T-helper 17 cell (primary cell): ENCODE results near the gene APOBEC3H. TPM values are rescaled to one million over a fixed set of nuclear protein-coding genes. Genes with fewer than 3 reads are reported as not detected.

Experiments
- ATAC-seq: fragments of 150-1000 bp; cut with Tn5 transposase; 2 replicates; pipeline ENCODE4 v1.10.0; 2021; ENCODE audit warnings: mild to moderate bottlenecking, moderate library complexity
- DNase-seq, 3 donors: peaks; one replicate each; pipeline versions ENCODE4 v3.0.0 to v3.0.0-alpha.2; 2020 to 2021
- H3K9me3 ChIP-seq: one replicate; pipeline ENCODE4 v1.7.0; 2013; ENCODE audit warnings: low read length, mild to moderate bottlenecking; ENCODE audit not compliant: control insufficient read depth, poor library complexity, severe bottlenecking
- H3K27ac Mint-ChIP-seq: one replicate; pipeline ENCODE4 v1.8.0; 2022; ENCODE audit warnings: mild to moderate bottlenecking, moderate library complexity, mixed read lengths
- H3K27me3 Mint-ChIP-seq: one replicate; pipeline ENCODE4 v1.8.0; 2022; ENCODE audit warnings: mixed read lengths
- H3K36me3 Mint-ChIP-seq: one replicate; pipeline ENCODE4 v1.8.0; 2022; ENCODE audit warnings: low read depth, mixed read lengths
- H3K4me1 Mint-ChIP-seq: one replicate; pipeline ENCODE4 v1.8.0; 2022; ENCODE audit warnings: mild to moderate bottlenecking, mixed read lengths
- H3K4me3 Mint-ChIP-seq: one replicate; pipeline ENCODE4 v1.8.0; 2022; ENCODE audit warnings: mild to moderate bottlenecking, moderate library complexity, mixed read lengths
- total RNA-seq, 4 donors: library from RNA in 2 of 4; stranded (reverse) in 2 of 4; gene quantifications; one replicate each; pipeline ENCODE4 v1.2.3 and lab custom pipeline; 2022 to 2026

Gene APOBEC3H
- total RNA-seq, 2 donors from 2014 or later, result 1.4 to 4.4 TPM

DNA sequence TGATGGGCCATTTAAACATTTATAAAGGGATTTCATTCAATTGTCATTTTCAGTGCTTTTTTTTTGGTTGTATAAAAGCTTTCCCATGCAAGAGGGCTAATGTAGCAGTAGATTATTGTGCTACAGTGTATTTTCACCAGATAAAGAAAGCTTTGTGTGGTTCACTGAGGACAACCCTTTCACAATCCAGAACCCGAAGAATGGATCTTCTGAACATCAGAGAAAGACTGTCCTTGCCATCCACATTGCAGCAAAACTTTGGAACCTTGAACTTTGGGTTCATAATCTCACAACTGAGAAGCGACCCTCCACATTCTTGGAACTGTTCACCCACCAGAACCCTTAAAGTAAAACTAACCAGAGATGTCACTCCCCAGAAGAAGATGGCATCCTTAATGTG lies 9.3 kb downstream of the APOBEC3H start:
- no peak for DNase-seq
- ATAC-seq, result no peak
- H3K9me3 ChIP-seq, result no peaks in the 10 kb centered on the region
- Mint-ChIP-seq H3K27me3 (no peaks in the 10 kb centered on the region), H3K4me1 (peaks cover 4% of the 10 kb centered on the region), H3K36me3 (no peaks in the 10 kb centered on the region), H3K4me3 (no peak overlapping the region), H3K27ac (no peak overlapping the region)

DNA sequence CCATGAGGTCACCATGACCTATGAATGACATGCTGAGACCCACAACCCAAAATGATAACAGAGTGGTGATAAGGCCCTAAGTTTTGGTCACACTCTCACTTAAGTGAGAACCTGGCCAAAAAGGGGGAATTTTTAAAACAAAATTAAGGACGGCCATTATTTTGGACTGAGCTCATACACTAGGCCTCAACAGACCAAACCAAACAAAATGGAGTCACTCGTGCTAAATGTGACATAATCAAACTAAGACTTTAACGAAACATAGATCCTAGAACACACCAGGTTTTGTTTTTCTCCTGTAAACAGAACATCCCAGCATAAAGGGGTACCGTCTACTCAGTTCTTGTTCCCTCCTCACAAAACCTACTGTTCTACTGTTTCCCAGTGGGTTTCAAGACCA lies 11.4 kb downstream of the APOBEC3H start:
- no peak for DNase-seq
- Mint-ChIP-seq H3K4me3 (no peak overlapping the region), H3K4me1 (peaks cover 4% of the 10 kb centered on the region), H3K27me3 (no peaks in the 10 kb centered on the region), H3K36me3 (no peaks in the 10 kb centered on the region), H3K27ac (no peak overlapping the region)
- no peak for ATAC-seq
- H3K9me3 ChIP-seq, result no peaks in the 10 kb centered on the region

DNA sequence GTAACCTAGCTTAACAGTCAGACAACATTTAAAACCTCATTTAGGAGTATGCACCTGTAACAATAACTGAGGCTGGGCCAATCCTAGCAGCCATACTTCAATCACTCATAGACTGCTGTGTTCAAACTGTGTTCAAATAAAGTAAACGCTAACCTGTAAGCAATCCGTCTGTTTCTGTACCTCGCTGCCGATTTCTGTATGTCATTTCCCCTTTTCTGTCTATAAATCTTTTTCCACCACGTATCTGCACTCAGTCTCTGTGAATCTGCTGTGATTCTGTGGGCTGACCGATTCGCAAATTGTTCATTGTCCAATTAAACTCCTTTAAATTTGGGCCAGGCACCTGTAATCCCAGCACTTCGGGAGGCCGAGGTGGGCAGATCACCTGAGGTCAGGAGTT lies 12.3 kb downstream of the APOBEC3H start:
- H3K9me3 ChIP-seq, result no peaks in the 10 kb centered on the region
- DNase-seq (no peak), ATAC-seq (no peak)
- no peak overlapping the region for H3K27ac Mint-ChIP-seq
- peaks cover 6% of the 10 kb centered on the region for H3K4me1 Mint-ChIP-seq
- no peak overlapping the region for H3K4me3 Mint-ChIP-seq
- no peaks in the 10 kb centered on the region for H3K27me3 Mint-ChIP-seq
- no peaks in the 10 kb centered on the region for H3K36me3 Mint-ChIP-seq

DNA sequence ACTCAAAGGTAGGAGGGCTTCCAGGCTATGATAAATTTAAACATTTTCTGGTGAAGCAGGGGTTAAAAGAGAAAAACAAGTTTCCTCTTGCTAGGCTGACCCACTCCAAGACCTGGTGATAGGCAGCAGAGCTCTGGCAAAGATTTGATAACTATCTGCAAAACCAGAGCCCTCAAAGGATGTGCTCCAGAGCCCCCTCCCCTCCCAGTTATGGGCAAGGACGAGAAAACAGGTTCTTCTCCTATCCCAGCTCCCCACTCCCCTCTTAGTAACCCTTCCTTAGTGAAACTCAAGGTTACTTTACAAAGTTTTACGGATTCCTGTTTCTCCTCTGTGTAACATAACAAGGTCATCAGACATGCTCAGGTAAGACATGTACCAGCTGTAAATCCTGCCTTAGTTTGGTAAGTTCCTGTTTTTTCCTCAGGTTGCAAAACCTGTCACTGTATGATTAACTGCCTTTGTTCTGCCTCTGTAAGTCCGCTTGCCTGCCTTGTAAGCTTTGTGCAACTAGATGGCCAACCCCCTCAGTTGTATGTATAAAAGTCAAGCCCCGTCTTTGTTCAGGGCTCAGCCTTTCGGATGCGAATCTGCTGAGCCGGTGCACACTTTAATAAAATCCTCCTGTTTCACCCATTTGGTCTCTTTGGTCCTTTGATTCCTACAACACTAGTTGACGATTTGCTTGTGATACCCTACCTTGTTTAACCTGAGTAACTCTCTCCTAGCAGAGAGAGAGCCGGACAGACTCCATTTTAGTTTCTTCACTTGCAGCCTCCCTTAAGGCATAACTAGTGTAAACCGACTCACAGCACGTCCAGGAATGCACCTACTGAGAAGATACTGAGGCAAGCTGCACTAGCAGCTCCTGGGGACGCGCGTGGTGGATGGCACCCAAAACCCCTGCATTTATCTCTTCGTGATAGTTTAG lies 13.9 kb downstream of the APOBEC3H start:
- no peak overlapping the region for H3K4me3 Mint-ChIP-seq
- no peak for ATAC-seq
- H3K4me1 Mint-ChIP-seq, result peaks cover 9% of the 10 kb centered on the region
- H3K36me3 Mint-ChIP-seq, result no peaks in the 10 kb centered on the region
- H3K9me3 ChIP-seq, result no peaks in the 10 kb centered on the region
- DNase-seq, result no peak
- H3K27me3 Mint-ChIP-seq, result no peaks in the 10 kb centered on the region
- H3K27ac Mint-ChIP-seq, result no peak overlapping the region

DNA sequence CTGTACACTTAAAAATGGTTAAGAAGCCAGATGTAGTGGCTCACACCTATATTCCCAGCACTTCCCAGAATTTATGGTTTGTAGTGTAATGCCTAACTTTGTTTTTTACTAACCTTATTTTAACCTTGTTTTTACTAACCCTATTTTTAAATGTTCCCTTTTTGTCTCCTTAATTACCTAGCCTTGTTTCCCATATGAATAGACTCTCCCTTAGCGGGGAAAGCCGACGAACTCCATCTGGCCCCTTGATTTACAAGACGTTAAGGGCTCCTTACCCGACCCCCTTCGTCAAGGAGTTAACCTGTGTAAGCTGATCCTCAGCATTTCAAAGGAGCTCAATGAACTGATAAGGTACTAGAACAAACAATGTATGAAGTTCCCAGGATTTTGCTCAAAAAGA lies 17.1 kb downstream of the APOBEC3H start:
- Mint-ChIP-seq H3K4me1 (peaks cover 20% of the 10 kb centered on the region), H3K27me3 (no peaks in the 10 kb centered on the region), H3K27ac (no peak overlapping the region), H3K36me3 (no peaks in the 10 kb centered on the region), H3K4me3 (no peak overlapping the region)
- DNase-seq (no peak), ATAC-seq (no peak)
- no peaks in the 10 kb centered on the region for H3K9me3 ChIP-seq

DNA sequence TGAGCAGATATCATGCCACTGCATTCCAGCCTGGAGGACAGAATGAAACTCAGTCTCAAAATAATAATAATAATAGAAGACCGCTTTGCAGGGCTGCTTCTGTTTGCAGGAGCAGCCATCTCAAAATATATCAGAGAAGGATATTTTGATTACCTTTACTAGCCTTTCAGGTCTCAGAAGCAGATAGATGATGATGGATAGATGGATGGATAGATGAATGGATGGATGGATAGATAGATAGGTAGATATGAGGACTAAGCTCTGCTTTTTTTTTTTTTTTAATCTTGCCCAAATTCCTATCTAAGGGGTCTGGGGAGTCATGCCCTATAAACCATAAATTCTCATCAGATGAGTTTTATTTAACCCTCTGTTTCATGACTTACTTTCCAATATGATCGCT lies 18.5 kb downstream of the APOBEC3H start:
- H3K4me1 Mint-ChIP-seq, result peaks cover 20% of the 10 kb centered on the region
- ATAC-seq (no peak), DNase-seq (no peak)
- no peaks in the 10 kb centered on the region for H3K36me3 Mint-ChIP-seq
- H3K9me3 ChIP-seq, result no peaks in the 10 kb centered on the region
- H3K27me3 Mint-ChIP-seq, result no peaks in the 10 kb centered on the region
- H3K27ac Mint-ChIP-seq, result peak overlapping the region; percentile 47
- H3K4me3 Mint-ChIP-seq, result no peak overlapping the region

DNA sequence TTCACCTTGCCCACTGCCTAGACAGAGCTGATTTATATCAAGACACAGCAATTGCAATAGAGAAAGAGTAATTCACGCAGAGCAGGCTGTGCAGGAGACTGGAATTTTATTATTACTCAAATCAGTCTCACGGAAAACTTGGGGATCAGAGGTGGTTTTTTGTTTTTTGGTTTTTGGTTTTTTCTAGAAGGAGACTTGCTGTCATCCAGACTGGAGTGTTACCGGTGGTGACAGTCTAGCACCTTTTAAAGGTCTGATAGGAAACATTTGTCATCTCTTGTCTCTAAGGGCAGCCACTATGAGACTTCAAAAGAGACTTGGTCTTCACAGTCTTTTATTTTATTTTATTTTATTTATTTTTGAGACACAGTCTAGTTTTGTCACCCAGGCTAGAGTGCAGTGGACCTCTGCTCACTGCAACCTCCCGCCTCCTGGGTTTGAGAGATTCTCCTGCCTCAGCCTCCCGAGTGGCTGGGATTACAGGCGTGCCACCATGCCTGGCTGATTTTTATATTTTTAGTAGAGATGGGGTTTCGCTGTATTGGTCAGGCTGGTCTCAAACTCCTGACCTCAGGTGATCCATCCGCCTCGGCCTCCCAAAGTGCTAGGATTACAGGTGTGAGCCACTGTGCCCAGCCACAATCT lies 19.1 kb downstream of the APOBEC3H start:
- Mint-ChIP-seq H3K36me3 (no peaks in the 10 kb centered on the region), H3K27ac (peak overlapping the region; percentile 91), H3K4me3 (no peak overlapping the region), H3K4me1 (peaks cover 17% of the 10 kb centered on the region), H3K27me3 (no peaks in the 10 kb centered on the region)
- ATAC-seq (no peak), DNase-seq (no peak)
- H3K9me3 ChIP-seq, result no peaks in the 10 kb centered on the region

DNA sequence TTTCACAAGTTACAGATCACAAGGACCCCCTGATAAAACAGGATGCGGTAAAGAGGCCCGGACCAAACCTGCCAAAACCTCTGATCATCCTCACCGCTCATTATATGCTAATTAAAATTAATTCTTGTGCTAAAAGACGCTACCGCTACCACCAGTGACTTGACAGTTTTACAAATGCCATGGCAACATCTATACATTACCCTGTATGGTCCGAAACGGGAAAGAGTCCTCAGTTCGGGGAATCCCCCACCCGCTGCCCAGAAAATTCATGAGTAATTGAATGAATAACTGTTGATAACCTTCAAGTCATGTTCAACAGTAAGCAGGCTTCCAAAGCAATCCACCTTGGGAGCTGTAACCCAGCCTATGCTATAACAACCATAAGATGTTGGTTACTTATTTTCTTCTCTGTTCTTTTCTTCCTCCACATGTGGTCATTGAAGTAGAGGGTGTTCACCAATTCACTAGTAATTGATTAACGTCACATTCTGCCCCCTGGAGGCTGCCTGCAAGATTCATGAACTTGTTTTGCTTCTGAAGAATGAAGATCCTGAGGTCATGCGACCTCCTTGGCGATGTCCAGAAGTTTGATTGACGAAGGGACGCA lies 20.6 kb downstream of the APOBEC3H start:
- H3K27me3 Mint-ChIP-seq, result no peaks in the 10 kb centered on the region
- H3K27ac Mint-ChIP-seq, result peak overlapping the region; percentile 91

DNA sequence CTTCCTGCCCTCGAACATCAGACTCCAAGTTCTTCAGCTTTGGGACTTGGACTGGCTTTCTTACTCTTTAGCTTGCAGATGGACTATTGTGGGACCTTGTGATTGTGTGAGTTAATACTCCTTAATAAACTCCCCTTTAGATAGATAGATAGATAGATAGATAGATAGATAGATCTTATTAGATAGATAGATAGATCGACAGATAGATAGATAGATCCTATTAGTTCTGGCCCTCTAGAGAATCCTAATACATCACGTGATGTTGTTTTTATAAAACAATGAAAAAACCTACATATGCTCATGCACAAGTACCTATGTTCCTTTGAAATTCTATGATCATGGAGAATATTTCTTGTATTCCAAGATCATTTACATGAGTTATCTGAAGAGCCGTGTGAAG lies 23.9 kb downstream of the APOBEC3H start:
- no peak overlapping the region for H3K4me3 Mint-ChIP-seq
- DNase-seq (no peak), ATAC-seq (no peak)
- peak overlapping the region; percentile 65 for H3K27ac Mint-ChIP-seq
- H3K4me1 Mint-ChIP-seq, result peaks cover 21% of the 10 kb centered on the region
- no peaks in the 10 kb centered on the region for H3K9me3 ChIP-seq
- H3K36me3 Mint-ChIP-seq, result no peaks in the 10 kb centered on the region
- no peaks in the 10 kb centered on the region for H3K27me3 Mint-ChIP-seq

More for the DNA sequence above, 20.6 kb downstream of the APOBEC3H start:
- H3K4me1 Mint-ChIP-seq, result peaks cover 26% of the 10 kb centered on the region
- H3K36me3 Mint-ChIP-seq, result no peaks in the 10 kb centered on the region
- H3K4me3 Mint-ChIP-seq, result peak overlapping the region; percentile 65
- DNase-seq, result peak; percentile 34 to 57 (median 38)
- ATAC-seq, result peak; percentile 69
- no peaks in the 10 kb centered on the region for H3K9me3 ChIP-seq

DNA sequence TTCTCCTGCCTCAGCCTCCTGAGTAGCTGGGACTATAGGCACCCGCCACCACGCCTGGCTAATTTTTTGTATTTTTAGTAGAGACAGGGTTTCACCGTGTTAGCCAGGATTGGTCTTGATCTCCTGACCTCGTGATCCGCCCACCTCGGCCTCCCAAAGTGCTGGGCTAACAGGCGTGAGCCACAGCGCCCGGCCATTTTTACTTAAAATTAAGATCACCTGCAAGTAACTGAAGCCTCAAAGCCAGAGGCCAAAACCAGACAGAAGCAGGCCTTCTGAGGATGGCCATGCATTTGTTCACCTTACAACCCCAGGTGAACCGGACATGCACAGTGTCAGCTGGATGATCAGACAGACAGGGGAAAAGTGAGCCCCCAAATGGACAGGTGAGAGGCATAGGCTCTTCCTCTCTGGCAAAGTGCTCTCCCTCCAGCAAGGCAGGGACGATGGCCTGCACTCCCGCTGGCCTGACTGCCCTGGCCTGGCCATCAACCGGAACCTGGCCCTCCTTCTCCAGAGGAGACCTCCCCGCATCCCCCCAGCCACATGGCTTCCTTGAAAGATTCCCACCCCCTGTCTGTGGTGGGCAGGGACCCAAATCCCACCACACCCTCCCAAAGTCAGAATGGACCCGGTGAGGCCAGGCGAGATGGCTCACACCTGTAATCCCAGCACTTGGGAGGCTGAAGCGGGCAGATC lies 25.9 kb downstream of the APOBEC3H start:
- DNase-seq (no peak), ATAC-seq (no peak)
- H3K9me3 ChIP-seq, result no peaks in the 10 kb centered on the region
- Mint-ChIP-seq H3K27me3 (no peaks in the 10 kb centered on the region), H3K4me1 (peaks cover 12% of the 10 kb centered on the region), H3K4me3 (no peak overlapping the region), H3K27ac (no peak overlapping the region), H3K36me3 (no peaks in the 10 kb centered on the region)

DNA sequence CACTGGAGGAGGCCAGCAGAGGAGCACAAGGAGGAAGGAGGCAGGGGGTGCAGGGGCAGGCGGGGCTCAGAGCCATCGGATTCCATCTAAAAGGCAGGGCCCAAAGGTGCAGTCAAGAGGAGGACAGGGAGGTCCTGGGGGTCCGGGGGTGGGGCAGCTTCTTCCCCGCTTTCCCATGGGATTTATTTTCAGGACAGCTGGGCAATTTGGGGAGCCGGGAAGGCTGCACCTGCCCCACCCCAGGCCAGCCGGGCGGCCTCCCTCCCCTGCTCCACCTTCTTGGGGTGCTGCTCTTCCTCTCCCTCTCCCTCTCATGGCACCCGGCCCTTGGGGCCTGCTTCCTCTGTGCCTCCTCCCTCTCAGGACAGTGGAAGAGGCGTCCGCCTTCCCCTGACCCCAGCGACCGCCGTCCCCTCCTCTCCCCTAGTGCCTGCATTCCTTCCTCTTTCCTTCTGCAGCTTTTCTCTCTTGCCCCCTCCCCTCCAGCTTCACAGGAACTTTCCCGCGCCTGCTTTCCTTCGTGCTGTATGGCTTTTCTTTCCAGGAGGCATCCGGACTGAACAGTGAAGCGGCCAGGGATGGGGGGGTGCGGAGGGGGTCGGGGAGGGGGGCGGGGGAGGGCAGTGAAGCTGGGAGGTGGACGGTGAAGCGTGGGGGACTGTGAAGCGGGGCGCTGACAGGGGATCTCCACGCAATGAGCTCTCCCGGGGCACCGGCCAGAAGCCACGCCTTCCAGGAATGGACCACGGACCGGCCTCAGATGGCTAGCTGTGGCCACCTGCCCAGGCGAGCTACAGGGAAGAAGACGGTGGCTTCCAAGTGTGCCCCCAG lies 26.9 kb downstream of the APOBEC3H start:
- no peak overlapping the region for H3K4me3 Mint-ChIP-seq

DNA sequence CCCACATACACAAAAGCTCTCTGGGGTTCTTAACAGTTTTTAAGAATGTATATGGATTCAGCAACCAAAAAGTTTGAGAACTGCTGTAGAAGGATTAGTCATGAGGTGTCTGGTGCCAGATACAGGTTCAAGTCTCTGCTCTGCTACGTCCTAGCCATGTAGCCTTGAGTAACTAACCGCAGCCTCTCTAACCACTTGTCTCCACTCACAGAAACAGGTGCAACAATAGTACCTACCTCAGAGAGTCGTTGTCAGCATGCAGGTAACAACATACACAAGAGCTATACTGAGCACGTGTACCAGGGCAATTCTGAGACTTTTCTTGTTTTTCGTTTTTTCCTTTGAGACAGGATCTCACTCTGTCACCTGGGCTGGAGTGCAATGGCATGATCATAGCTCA lies 28.6 kb downstream of the APOBEC3H start:
- ATAC-seq, result no peak
- peaks cover 16% of the 10 kb centered on the region for H3K4me1 Mint-ChIP-seq
- peaks cover 2% of the 10 kb centered on the region for H3K36me3 Mint-ChIP-seq
- no peak overlapping the region for H3K27ac Mint-ChIP-seq
- H3K4me3 Mint-ChIP-seq, result no peak overlapping the region
- DNase-seq, result no peak
- no peaks in the 10 kb centered on the region for H3K27me3 Mint-ChIP-seq
- no peaks in the 10 kb centered on the region for H3K9me3 ChIP-seq

More for the DNA sequence above, 26.9 kb downstream of the APOBEC3H start:
- peaks cover 10% of the 10 kb centered on the region for H3K4me1 Mint-ChIP-seq
- no peak overlapping the region for H3K27ac Mint-ChIP-seq
- no peaks in the 10 kb centered on the region for H3K9me3 ChIP-seq
- no peaks in the 10 kb centered on the region for H3K27me3 Mint-ChIP-seq
- DNase-seq (no peak), ATAC-seq (no peak)
- H3K36me3 Mint-ChIP-seq, result no peaks in the 10 kb centered on the region
